ENCODE measurements around the gene GUCY2F. TPM values are rescaled to one million over a fixed set of nuclear protein-coding genes. Genes with fewer than 3 reads are reported as not detected.

Gene GUCY2F
- total RNA-seq, 1 experiment from 2014 or later, result not detected

- Histone ChIP-seq H3K9me3 (no peaks in the 10 kb centered on the region), H3K4me1 (no peaks in the 10 kb centered on the region), H3K27me3 (replicated peaks; ENCODE audit: control insufficient read depth, insufficient read depth, low read length) (no peaks in the 10 kb centered on the region), H3K36me3 (ENCODE audit: control insufficient read depth, insufficient read depth, low read length) (no peaks in the 10 kb centered on the region), H3K4me3 (ENCODE audit: low read depth, low read length) (no peak overlapping the region)
- no TSS peak for BruUV-seq (replicated peaks)
- no peak overlapping the region for H3K4me3 Mint-ChIP-seq (ENCODE audit: unreplicated experiment)
- TF ChIP-seq CTCF (IDR thresholded peaks at IDR 0.05; ENCODE audit: insufficient read depth in 1 of 2, low read depth in 1 of 2, low read length in 1 of 2, severe bottlenecking in 1 of 2, unreplicated experiment in 1 of 2), result no peak
- H3K4me1 Mint-ChIP-seq (ENCODE audit: low read depth, unreplicated experiment), result no peaks in the 10 kb centered on the region
- POLR2A ChIA-PET, result no interaction called here
- no peak for DNase-seq
- H3K27ac Mint-ChIP-seq (ENCODE audit: unreplicated experiment), result no peak overlapping the region
- CTCF ChIA-PET, result no interaction called here
- no peaks in the 10 kb centered on the region for H3K9me3 Mint-ChIP-seq (ENCODE audit: unreplicated experiment)
- H3K36me3 Mint-ChIP-seq (ENCODE audit: insufficient read depth, unreplicated experiment), result no peaks in the 10 kb centered on the region
- intact Hi-C loops (cut with micrococcal nuclease; ENCODE audit: unreplicated experiment), result no loop called here
- H3K27me3 Mint-ChIP-seq (ENCODE audit: insufficient read depth, unreplicated experiment), result no peaks in the 10 kb centered on the region
Observed at GRCh38 chrX:109350551-109350950, 131.3 kb downstream of the GUCY2F start.

- ChIA-PET CTCF (no interaction called here), POLR2A (no interaction called here)
- no peak for DNase-seq
Observed at GRCh38 chrX:109350051-109350450, 131.8 kb downstream of the GUCY2F start.

GRCh38 chrX:109347632-109348031 is 134.3 kb downstream of the GUCY2F start:
- Histone ChIP-seq H3K4me3 (ENCODE audit: low read depth, low read length) (no peak overlapping the region), H3K9me3 (no peaks in the 10 kb centered on the region), H3K27me3 (replicated peaks; ENCODE audit: control insufficient read depth, insufficient read depth, low read length) (no peaks in the 10 kb centered on the region), H3K4me1 (no peaks in the 10 kb centered on the region), H3K36me3 (ENCODE audit: control insufficient read depth, insufficient read depth, low read length) (no peaks in the 10 kb centered on the region)
- Mint-ChIP-seq H3K27me3 (ENCODE audit: insufficient read depth, unreplicated experiment) (no peaks in the 10 kb centered on the region), H3K9me3 (ENCODE audit: unreplicated experiment) (no peaks in the 10 kb centered on the region), H3K36me3 (ENCODE audit: insufficient read depth, unreplicated experiment) (no peaks in the 10 kb centered on the region), H3K27ac (ENCODE audit: unreplicated experiment) (no peak overlapping the region), H3K4me3 (ENCODE audit: unreplicated experiment) (no peak overlapping the region), H3K4me1 (ENCODE audit: low read depth, unreplicated experiment) (no peaks in the 10 kb centered on the region)
- BruUV-seq (replicated peaks), result no TSS peak
- CTCF ChIA-PET, result no interaction called here
- intact Hi-C loops (cut with micrococcal nuclease; ENCODE audit: unreplicated experiment), result no loop called here
- no peak for DNase-seq
- no peak for TF ChIP-seq CTCF (IDR thresholded peaks at IDR 0.05; ENCODE audit: insufficient read depth in 1 of 2, low read depth in 1 of 2, low read length in 1 of 2, severe bottlenecking in 1 of 2, unreplicated experiment in 1 of 2)
- POLR2A ChIA-PET, result no interaction called here

More at GRCh38 chrX:109350051-109350450, 131.8 kb downstream of the GUCY2F start:
- Mint-ChIP-seq H3K27me3 (ENCODE audit: insufficient read depth, unreplicated experiment) (no peaks in the 10 kb centered on the region), H3K4me3 (ENCODE audit: unreplicated experiment) (no peak overlapping the region), H3K9me3 (ENCODE audit: unreplicated experiment) (no peaks in the 10 kb centered on the region), H3K4me1 (ENCODE audit: low read depth, unreplicated experiment) (no peaks in the 10 kb centered on the region), H3K36me3 (ENCODE audit: insufficient read depth, unreplicated experiment) (no peaks in the 10 kb centered on the region), H3K27ac (ENCODE audit: unreplicated experiment) (no peak overlapping the region)
- BruUV-seq (replicated peaks), result no TSS peak
- H3K4me3 ChIP-seq (ENCODE audit: low read depth, low read length), result no peak overlapping the region
- no peaks in the 10 kb centered on the region for H3K9me3 ChIP-seq
- no peak for TF ChIP-seq CTCF (IDR thresholded peaks at IDR 0.05; ENCODE audit: insufficient read depth in 1 of 2, low read depth in 1 of 2, low read length in 1 of 2, severe bottlenecking in 1 of 2, unreplicated experiment in 1 of 2)
- intact Hi-C loops (cut with micrococcal nuclease; ENCODE audit: unreplicated experiment), result no loop called here
- H3K27me3 ChIP-seq (replicated peaks; ENCODE audit: control insufficient read depth, insufficient read depth, low read length), result no peaks in the 10 kb centered on the region
- H3K36me3 ChIP-seq (ENCODE audit: control insufficient read depth, insufficient read depth, low read length), result no peaks in the 10 kb centered on the region
- H3K4me1 ChIP-seq, result no peaks in the 10 kb centered on the region
